Measurements from ENCODE around the gene RANBP3.

RANBP3 gene

GRCh38 chr19:6003976-6004375 is 26.0 kb upstream of the RANBP3 start:
- no peak overlapping the region for H3K4me2 ChIP-seq (ENCODE audit: insufficient read depth, low read length)
- no peak for DNase-seq
- H4K20me1 ChIP-seq (ENCODE audit: insufficient read depth, low read length): no peaks in the 10 kb centered on the region

GRCh38 chr19:6002591-6002990 is 24.7 kb upstream of the RANBP3 start:
- no peak overlapping the region for H3K9ac ChIP-seq (ENCODE audit: low read depth, low read length)
- H4K20me1 ChIP-seq (ENCODE audit: insufficient read depth, low read length): no peaks in the 10 kb centered on the region
- H3K4me1 ChIP-seq (ENCODE audit: insufficient read depth, low read length): no peaks in the 10 kb centered on the region
- DNase-seq: no peak
- no peak overlapping the region for H3K4me3 ChIP-seq (ENCODE audit: low read depth in 1 of 2, low read length in 2 of 2)
- no peak for ATAC-seq (ENCODE audit: insufficient read depth, low read depth)
- peaks cover 10% of the 10 kb centered on the region; the same call in 1 of the 2 replicates for H3K36me3 ChIP-seq (ENCODE audit: insufficient read depth, low read length)
- no peak overlapping the region for H3K4me2 ChIP-seq (ENCODE audit: insufficient read depth, low read length)
- H3K79me2 ChIP-seq (ENCODE audit: insufficient read depth, low read length): no peaks in the 10 kb centered on the region
- no peaks in the 10 kb centered on the region for H3K9me3 ChIP-seq (ENCODE audit: insufficient read depth, low read length, severe bottlenecking)
- TF ChIP-seq CTCF (IDR thresholded peaks at IDR 0.05; ENCODE audit: borderline replicate concordance, extremely low read depth, low read length, poor library complexity, severe bottlenecking): no peak
- TF ChIP-seq EZH2 (IDR thresholded peaks at IDR 0.05; ENCODE audit: borderline replicate concordance, low read depth, low read length, severe bottlenecking): no peak
- no peak overlapping the region for H3K27ac ChIP-seq (ENCODE audit: low read length)
- H3K27me3 ChIP-seq (ENCODE audit: insufficient read depth, low read length, poor library complexity): no peaks in the 10 kb centered on the region
- no peak overlapping the region for H2AFZ ChIP-seq (ENCODE audit: low read depth, low read length)

More at GRCh38 chr19:6003976-6004375, 26.0 kb upstream of the RANBP3 start:
- H3K4me3 ChIP-seq (ENCODE audit: low read depth in 1 of 2, low read length in 2 of 2): no peak overlapping the region
- H3K36me3 ChIP-seq (ENCODE audit: insufficient read depth, low read length): peaks cover 10% of the 10 kb centered on the region; the same call in 1 of the 2 replicates
- H3K9me3 ChIP-seq (ENCODE audit: insufficient read depth, low read length, severe bottlenecking): no peaks in the 10 kb centered on the region
- no peaks in the 10 kb centered on the region for H3K4me1 ChIP-seq (ENCODE audit: insufficient read depth, low read length)
- H3K9ac ChIP-seq (ENCODE audit: low read depth, low read length): no peak overlapping the region
- no peak for ATAC-seq (ENCODE audit: insufficient read depth, low read depth)
- no peaks in the 10 kb centered on the region for H3K79me2 ChIP-seq (ENCODE audit: insufficient read depth, low read length)
- no peaks in the 10 kb centered on the region for H3K27me3 ChIP-seq (ENCODE audit: insufficient read depth, low read length, poor library complexity)
- no peak overlapping the region for H2AFZ ChIP-seq (ENCODE audit: low read depth, low read length)
- no peak overlapping the region for H3K27ac ChIP-seq (ENCODE audit: low read length)
- no peak for TF ChIP-seq EZH2 (IDR thresholded peaks at IDR 0.05; ENCODE audit: borderline replicate concordance, low read depth, low read length, severe bottlenecking)
- TF ChIP-seq CTCF (IDR thresholded peaks at IDR 0.05; ENCODE audit: borderline replicate concordance, extremely low read depth, low read length, poor library complexity, severe bottlenecking): no peak

- H3K4me3 ChIP-seq (ENCODE audit: low read depth in 1 of 2, low read length in 2 of 2): no peak overlapping the region
- H3K4me1 ChIP-seq (ENCODE audit: insufficient read depth, low read length): no peaks in the 10 kb centered on the region
- no peaks in the 10 kb centered on the region for H3K9me3 ChIP-seq (ENCODE audit: insufficient read depth, low read length, severe bottlenecking)
- H3K27ac ChIP-seq (ENCODE audit: low read length): no peak overlapping the region
- H3K4me2 ChIP-seq (ENCODE audit: insufficient read depth, low read length): no peak overlapping the region
- H3K9ac ChIP-seq (ENCODE audit: low read depth, low read length): no peak overlapping the region
- no peak overlapping the region for H2AFZ ChIP-seq (ENCODE audit: low read depth, low read length)
- H3K36me3 ChIP-seq (ENCODE audit: insufficient read depth, low read length): peaks cover 10% of the 10 kb centered on the region; the same call in 1 of the 2 replicates
- H3K27me3 ChIP-seq (ENCODE audit: insufficient read depth, low read length, poor library complexity): no peaks in the 10 kb centered on the region
- H3K79me2 ChIP-seq (ENCODE audit: insufficient read depth, low read length): no peaks in the 10 kb centered on the region
- TF ChIP-seq EZH2 (IDR thresholded peaks at IDR 0.05; ENCODE audit: borderline replicate concordance, low read depth, low read length, severe bottlenecking) (no peak), CTCF (IDR thresholded peaks at IDR 0.05; ENCODE audit: borderline replicate concordance, extremely low read depth, low read length, poor library complexity, severe bottlenecking) (no peak)
- no peak for DNase-seq
- ATAC-seq (ENCODE audit: insufficient read depth, low read depth): no peak
- no peaks in the 10 kb centered on the region for H4K20me1 ChIP-seq (ENCODE audit: insufficient read depth, low read length)
These were observed 22.4 kb upstream of the RANBP3 start for GRCh38 chr19:6000228-6000847.
